Transverse colon (tissue), 4 donors: Measurements from ENCODE around the gene STK32B. TPM values are rescaled to one million over a fixed set of nuclear protein-coding genes. Genes with fewer than 3 reads are reported as not detected.

Experiments used
- DNase-seq: peaks from one replicate; pipeline ENCODE4 v3.0.0-alpha.2; 2019
- H3K27ac ChIP-seq, 4 donors: fragments of 200-600 bp; sonication (generic); 2 replicates each; pipeline ENCODE4 v1.5.1; 2016 to 2018; ENCODE audit warnings: inconsistent platforms in 4 of 4
- H3K27me3 ChIP-seq: fragments of 200-600 bp; sonication (generic); 2 replicates; pipeline ENCODE4 v1.5.1; 2017; ENCODE audit warnings: inconsistent platforms
- H3K36me3 ChIP-seq, 4 donors: fragments of 200-600 bp; sonication (generic); 2 replicates each; pipeline ENCODE4 v1.5.1; 2017 to 2019; ENCODE audit warnings: inconsistent platforms in 4 of 4
- H3K4me1 ChIP-seq, 4 donors: fragments of 200-600 bp; sonication (generic); 2 replicates each; pipeline ENCODE4 v1.5.1; 2017 to 2020; ENCODE audit warnings: inconsistent platforms in 4 of 4
- H3K4me3 ChIP-seq, 4 donors: fragments of 200-600 bp; sonication (generic); 1 replicate in 1 of 4; 2 replicates in 3 of 4; pipeline versions ENCODE4 v1.5.1 to v1.6.1; 2017 to 2019; ENCODE audit warnings: inconsistent platforms in 4 of 4
- H3K9me3 ChIP-seq, 2 donors: fragments of 200-600 bp; sonication (generic); 2 replicates each; pipeline ENCODE4 v1.5.1; 2017 to 2019; ENCODE audit warnings: inconsistent platforms in 2 of 2
- EP300 ChIP-seq: sonication (generic); formaldehyde crosslinking; IDR thresholded peaks from one replicate; pipeline ENCODE4 v1.6.1; 2017; ENCODE audit warnings: antibody characterized with exemption, low read depth
- POLR2A ChIP-seq: fragments of 450-650 bp; IDR thresholded peaks from one replicate; pipeline ENCODE4 v1.6.1; 2016; ENCODE audit warnings: antibody characterized with exemption, mild to moderate bottlenecking, moderate library complexity
- POLR2AphosphoS5 ChIP-seq, 3 donors: sonication (generic); formaldehyde crosslinking; IDR thresholded peaks; one replicate each; pipeline ENCODE4 v1.6.1; 2016; ENCODE audit warnings: antibody characterized with exemption in 3 of 3
- WGBS, 2 donors: methylation state at CpG; one replicate each; pipeline ENCODE4 v1.1.5; 2018; ENCODE audit warnings: low coverage in 1 of 2; 5-methylcytosine and 5-hydroxymethylcytosine counted together
- in situ Hi-C, 4 donors: fragments of 200-750 bp; cut with MboI; loops; one replicate each; pipeline versions ENCODE4 v1.15.0 to v1.15.1; 2017; ENCODE audit warnings: low sequenced_read_pairs in 3 of 4, low pct_ligation_motif_present in 1 of 4, low pct_unique_long_range_greater_than_20kb in 1 of 4
- intact Hi-C: fragments of 100-400 bp; cut with DNase I; formaldehyde crosslinking; loops from one replicate; pipeline ENCODE4 v1.15.1; 2023; ENCODE audit warnings: low total_unique reads
- total RNA-seq, 4 donors: library from RNA; depleted of rRNA; stranded (reverse); fragments of >200 nt; gene quantifications; one replicate each; pipeline ENCODE4 v1.1.0, GENCODE V29; 2016
- TF ChIP-seq, protein P1 (sequence below), 5 experiments: fragments of 200-600 bp in 3 of 5; fragments of 450-650 bp in 2 of 5; sonication (generic) in 3 of 5; IDR thresholded peaks; 1 replicate in 2 of 5; 2 replicates in 3 of 5; pipeline ENCODE4 v1.5.1; 2016 to 2017; ENCODE audit warnings: antibody characterized with exemption in 5 of 5, inconsistent platforms in 3 of 5, mild to moderate bottlenecking in 2 of 5, moderate library complexity in 1 of 5

STK32B gene
- total RNA-seq, 4 donors from 2014 or later: 0.37 to 1.1 (median 0.64) TPM

DNA sequence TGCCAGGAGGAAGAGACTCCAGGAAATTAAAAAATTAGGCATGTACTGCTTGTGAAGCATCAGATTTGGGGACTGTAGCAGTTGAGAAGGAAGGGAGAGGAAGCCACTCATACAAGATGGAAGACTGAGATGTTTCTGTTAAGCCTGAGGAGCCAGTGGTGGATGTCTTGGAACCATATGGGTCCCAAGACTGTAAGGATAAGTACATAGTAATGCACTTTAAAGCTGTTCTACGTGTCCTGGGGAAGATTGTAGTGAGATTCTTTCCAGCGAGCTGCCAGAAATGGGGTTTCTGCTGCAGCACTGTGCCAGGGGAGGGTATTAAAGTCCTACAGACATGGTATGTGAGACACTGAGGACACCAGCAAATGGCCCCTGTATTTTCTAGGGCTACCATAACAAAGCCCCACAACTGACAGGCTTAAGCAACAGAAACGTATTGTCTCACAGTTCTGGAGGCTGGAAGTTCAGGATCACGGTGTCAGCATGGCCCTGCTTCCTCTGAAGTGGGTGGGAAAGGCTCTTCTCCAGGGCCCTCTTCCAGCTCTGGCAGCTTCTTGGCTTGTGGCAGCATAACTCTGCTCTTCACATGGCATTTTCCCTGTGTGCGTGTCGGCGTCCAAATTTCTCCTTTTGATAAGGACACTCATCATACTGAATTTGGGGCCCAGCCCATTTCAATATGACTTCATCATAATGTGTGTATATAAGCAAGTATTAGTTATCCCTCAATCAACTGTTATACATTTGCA lies 352.6 kb downstream of the STK32B start:
- no peak for DNase-seq
- Histone ChIP-seq H3K4me3 (no peak overlapping the region), H3K27ac (no peak overlapping the region), H3K36me3 (no peaks in the 10 kb centered on the region), H3K27me3 (no peaks in the 10 kb centered on the region), H3K9me3 (peaks cover 7 to 9% of the 10 kb centered on the region in 2 donors), H3K4me1 (no peaks in the 10 kb centered on the region)
- 91% methylated on average over 7 of the region's 7 CpGs; no CpG with 5 or more reads in 1 of the 2 donors for WGBS, 2 donors
- in situ Hi-C loops (no loop called here), intact Hi-C loops (no loop called here)
- TF ChIP-seq POLR2A: no peak
- TF ChIP-seq POLR2AphosphoS5 (IDR thresholded peaks at IDR 0.05): no peak
- TF ChIP-seq EP300: no peak
- TF ChIP-seq, protein P1, sequence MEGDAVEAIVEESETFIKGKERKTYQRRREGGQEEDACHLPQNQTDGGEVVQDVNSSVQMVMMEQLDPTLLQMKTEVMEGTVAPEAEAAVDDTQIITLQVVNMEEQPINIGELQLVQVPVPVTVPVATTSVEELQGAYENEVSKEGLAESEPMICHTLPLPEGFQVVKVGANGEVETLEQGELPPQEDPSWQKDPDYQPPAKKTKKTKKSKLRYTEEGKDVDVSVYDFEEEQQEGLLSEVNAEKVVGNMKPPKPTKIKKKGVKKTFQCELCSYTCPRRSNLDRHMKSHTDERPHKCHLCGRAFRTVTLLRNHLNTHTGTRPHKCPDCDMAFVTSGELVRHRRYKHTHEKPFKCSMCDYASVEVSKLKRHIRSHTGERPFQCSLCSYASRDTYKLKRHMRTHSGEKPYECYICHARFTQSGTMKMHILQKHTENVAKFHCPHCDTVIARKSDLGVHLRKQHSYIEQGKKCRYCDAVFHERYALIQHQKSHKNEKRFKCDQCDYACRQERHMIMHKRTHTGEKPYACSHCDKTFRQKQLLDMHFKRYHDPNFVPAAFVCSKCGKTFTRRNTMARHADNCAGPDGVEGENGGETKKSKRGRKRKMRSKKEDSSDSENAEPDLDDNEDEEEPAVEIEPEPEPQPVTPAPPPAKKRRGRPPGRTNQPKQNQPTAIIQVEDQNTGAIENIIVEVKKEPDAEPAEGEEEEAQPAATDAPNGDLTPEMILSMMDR (IDR thresholded peaks at IDR 0.05): no peak

DNA sequence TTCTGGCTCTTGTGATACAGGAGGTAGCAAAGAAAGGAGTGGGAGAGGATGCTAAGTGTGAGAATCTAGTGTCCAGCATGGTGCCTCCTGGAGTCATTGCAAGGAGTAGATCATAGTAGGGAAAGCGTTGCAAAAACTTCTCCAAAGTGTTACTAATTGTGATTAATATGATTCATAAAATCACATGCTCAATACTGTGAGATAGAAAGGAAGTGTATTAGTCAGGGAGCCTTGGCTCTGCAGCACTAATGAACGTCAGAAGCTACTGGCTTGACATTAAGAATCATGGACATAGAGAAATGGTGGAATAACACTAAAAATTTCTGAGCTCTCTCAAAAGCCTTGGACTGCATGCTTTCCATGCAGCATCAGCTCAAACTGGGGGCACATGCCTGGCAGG lies 358.0 kb downstream of the STK32B start:
- no peaks in the 10 kb centered on the region for H3K4me1 ChIP-seq
- H3K27me3 ChIP-seq: no peaks in the 10 kb centered on the region
- DNase-seq: no peak
- peaks cover 7 to 9% of the 10 kb centered on the region in 2 donors for H3K9me3 ChIP-seq
- WGBS, 2 donors: 69 to 79% methylated on average over 2 of the region's 2 CpGs
- in situ Hi-C loops: no loop called here
- intact Hi-C loops: no loop called here
- H3K36me3 ChIP-seq: no peaks in the 10 kb centered on the region
- H3K4me3 ChIP-seq: no peak overlapping the region
- no peak overlapping the region for H3K27ac ChIP-seq
- TF ChIP-seq POLR2AphosphoS5 (IDR thresholded peaks at IDR 0.05): no peak
- TF ChIP-seq, protein P1 (IDR thresholded peaks at IDR 0.05): no peak
- TF ChIP-seq EP300: no peak
- no peak for TF ChIP-seq POLR2A

DNA sequence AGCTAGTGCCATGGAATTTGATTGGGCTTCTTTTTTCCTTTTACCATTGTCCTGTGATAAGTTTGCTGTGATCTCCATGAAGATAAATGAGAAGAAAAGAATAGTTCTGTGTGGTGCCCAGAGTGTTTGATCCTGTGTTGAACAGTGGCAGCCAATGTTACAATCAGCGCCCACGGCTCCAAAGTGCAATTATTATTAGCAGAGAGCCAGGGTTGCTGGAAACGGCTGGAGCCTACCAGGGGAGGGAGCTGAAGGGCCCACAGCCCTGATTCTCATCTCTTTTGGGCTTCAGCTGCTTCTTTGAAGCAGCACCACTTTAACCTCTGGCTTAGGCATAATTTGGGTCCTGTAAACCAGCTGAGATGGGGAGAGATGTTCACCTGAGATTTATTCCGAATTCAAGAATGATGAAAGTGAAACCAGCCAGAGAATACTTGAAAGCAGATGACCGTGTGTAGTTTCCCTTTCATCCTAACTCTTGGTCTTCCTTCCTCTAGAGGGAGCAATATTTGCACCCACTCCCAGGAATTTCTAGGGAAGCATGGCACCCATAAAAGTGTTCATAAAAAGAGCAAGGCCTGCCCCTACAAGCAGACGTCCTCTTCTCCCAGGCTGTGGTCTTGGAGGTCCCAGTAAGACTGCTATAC lies 358.8 kb downstream of the STK32B start:
- H3K36me3 ChIP-seq: no peaks in the 10 kb centered on the region
- WGBS, 2 donors: 63 to 66% methylated on average over 3 to 6 of the region's 6 CpGs
- no peak for DNase-seq
- in situ Hi-C loops (no loop called here), intact Hi-C loops (no loop called here)
- H3K27ac ChIP-seq: no peak overlapping the region
- no peak overlapping the region for H3K4me3 ChIP-seq
- H3K27me3 ChIP-seq: no peaks in the 10 kb centered on the region
- H3K4me1 ChIP-seq: no peaks in the 10 kb centered on the region
- H3K9me3 ChIP-seq: peaks cover 7 to 9% of the 10 kb centered on the region in 2 donors
- TF ChIP-seq POLR2A (no peak), EP300 (no peak), POLR2AphosphoS5 (IDR thresholded peaks at IDR 0.05) (no peak)
- TF ChIP-seq, protein P1 (IDR thresholded peaks at IDR 0.05): no peak

DNA sequence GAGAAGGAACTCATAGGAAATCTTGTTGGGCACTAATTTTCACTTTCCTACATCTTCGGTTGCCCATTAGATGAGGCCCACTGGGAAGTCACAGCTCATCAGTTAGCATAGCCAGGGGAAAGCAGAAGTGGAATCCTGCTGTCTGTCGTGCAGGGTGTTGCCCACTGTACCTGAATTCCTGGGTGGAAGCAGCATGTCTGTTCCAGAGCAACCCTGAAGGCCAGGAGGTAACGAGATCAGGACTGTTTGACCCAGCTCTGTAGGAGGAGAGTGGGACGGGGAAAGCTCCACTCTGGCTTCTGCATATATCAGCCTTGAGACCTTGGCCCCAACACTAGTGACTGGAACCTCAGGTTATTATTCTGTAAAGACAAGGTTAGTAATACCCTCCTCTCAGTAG lies 361.0 kb downstream of the STK32B start:
- TF ChIP-seq EP300 (no peak), POLR2AphosphoS5 (IDR thresholded peaks at IDR 0.05) (no peak), POLR2A (no peak)
- TF ChIP-seq, protein P1 (IDR thresholded peaks at IDR 0.05): no peak
- no peaks in the 10 kb centered on the region for H3K4me1 ChIP-seq
- no peak overlapping the region for H3K27ac ChIP-seq
- WGBS, 2 donors: 75% methylated on average over 4 of the region's 4 CpGs; no CpG with 5 or more reads in 1 of the 2 donors
- peaks cover 0 to 6% of the 10 kb centered on the region in 2 donors for H3K9me3 ChIP-seq
- no peak overlapping the region for H3K4me3 ChIP-seq
- H3K36me3 ChIP-seq: no peaks in the 10 kb centered on the region
- no peak for DNase-seq
- in situ Hi-C loops (no loop called here), intact Hi-C loops (no loop called here)
- no peaks in the 10 kb centered on the region for H3K27me3 ChIP-seq
